Measurements from ENCODE around the gene P3H2.

The P3H2 gene

GRCh38 chr3:190053919-190054672 lies 66.6 kb downstream of the P3H2 start:
- TF ChIP-seq FOXP2 (optimal IDR thresholded peaks at IDR 0.05; ENCODE audit: borderline replicate concordance, extremely low read depth, extremely low read length, insufficient read depth) (no peak), TAF1 (IDR thresholded peaks at IDR 0.05; ENCODE audit: borderline replicate concordance, insufficient read depth, low read length) (no peak), POLR2AphosphoS5 (IDR thresholded peaks at IDR 0.05; ENCODE audit: low read depth, low read length) (no peak), SIN3A (IDR thresholded peaks at IDR 0.05; ENCODE audit: borderline replicate concordance, insufficient read depth, low read length) (no peak)
- TF ChIP-seq, protein P1, sequence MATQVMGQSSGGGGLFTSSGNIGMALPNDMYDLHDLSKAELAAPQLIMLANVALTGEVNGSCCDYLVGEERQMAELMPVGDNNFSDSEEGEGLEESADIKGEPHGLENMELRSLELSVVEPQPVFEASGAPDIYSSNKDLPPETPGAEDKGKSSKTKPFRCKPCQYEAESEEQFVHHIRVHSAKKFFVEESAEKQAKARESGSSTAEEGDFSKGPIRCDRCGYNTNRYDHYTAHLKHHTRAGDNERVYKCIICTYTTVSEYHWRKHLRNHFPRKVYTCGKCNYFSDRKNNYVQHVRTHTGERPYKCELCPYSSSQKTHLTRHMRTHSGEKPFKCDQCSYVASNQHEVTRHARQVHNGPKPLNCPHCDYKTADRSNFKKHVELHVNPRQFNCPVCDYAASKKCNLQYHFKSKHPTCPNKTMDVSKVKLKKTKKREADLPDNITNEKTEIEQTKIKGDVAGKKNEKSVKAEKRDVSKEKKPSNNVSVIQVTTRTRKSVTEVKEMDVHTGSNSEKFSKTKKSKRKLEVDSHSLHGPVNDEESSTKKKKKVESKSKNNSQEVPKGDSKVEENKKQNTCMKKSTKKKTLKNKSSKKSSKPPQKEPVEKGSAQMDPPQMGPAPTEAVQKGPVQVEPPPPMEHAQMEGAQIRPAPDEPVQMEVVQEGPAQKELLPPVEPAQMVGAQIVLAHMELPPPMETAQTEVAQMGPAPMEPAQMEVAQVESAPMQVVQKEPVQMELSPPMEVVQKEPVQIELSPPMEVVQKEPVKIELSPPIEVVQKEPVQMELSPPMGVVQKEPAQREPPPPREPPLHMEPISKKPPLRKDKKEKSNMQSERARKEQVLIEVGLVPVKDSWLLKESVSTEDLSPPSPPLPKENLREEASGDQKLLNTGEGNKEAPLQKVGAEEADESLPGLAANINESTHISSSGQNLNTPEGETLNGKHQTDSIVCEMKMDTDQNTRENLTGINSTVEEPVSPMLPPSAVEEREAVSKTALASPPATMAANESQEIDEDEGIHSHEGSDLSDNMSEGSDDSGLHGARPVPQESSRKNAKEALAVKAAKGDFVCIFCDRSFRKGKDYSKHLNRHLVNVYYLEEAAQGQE (IDR thresholded peaks at IDR 0.05; ENCODE audit: insufficient read depth in 1 of 2, low read depth in 2 of 2, low read length in 2 of 2), result no peak

DNA sequence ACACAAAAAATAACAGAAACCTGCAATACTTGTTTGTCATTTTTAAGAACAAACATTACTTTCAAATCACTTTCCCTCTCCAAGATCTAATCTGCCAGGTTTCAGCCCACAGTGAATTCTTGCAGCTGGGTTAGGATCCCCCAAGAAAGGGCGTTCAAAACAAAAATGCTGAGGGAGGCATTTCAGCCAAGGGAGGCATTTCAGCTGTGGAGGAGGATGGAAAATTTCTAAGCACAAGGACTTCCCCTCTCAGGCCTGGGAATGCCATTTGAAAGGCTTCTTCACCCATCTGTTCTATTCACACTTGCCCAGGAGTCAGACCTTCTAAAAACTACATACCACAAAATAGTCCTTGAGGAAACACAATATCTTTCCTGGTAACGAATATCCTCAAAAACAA lies 69.1 kb downstream of the P3H2 start:
- TF ChIP-seq FOXP2 (optimal IDR thresholded peaks at IDR 0.05; ENCODE audit: borderline replicate concordance, extremely low read depth, extremely low read length, insufficient read depth), result no peak
- no peak for TF ChIP-seq POLR2AphosphoS5 (IDR thresholded peaks at IDR 0.05; ENCODE audit: low read depth, low read length)
- TF ChIP-seq SIN3A (IDR thresholded peaks at IDR 0.05; ENCODE audit: borderline replicate concordance, insufficient read depth, low read length), result no peak
- TF ChIP-seq TAF1 (IDR thresholded peaks at IDR 0.05; ENCODE audit: borderline replicate concordance, insufficient read depth, low read length), result no peak
- TF ChIP-seq, protein P1 (IDR thresholded peaks at IDR 0.05; ENCODE audit: insufficient read depth in 1 of 2, low read depth in 2 of 2, low read length in 2 of 2), result no peak

GRCh38 chr3:190048932-190049441 lies 71.7 kb downstream of the P3H2 start:
- TF ChIP-seq FOXP2 (optimal IDR thresholded peaks at IDR 0.05; ENCODE audit: borderline replicate concordance, extremely low read depth, extremely low read length, insufficient read depth) (no peak), POLR2AphosphoS5 (IDR thresholded peaks at IDR 0.05; ENCODE audit: low read depth, low read length) (no peak), TAF1 (IDR thresholded peaks at IDR 0.05; ENCODE audit: borderline replicate concordance, insufficient read depth, low read length) (no peak), SIN3A (IDR thresholded peaks at IDR 0.05; ENCODE audit: borderline replicate concordance, insufficient read depth, low read length) (no peak)
- TF ChIP-seq, protein P1 (IDR thresholded peaks at IDR 0.05; ENCODE audit: insufficient read depth in 1 of 2, low read depth in 2 of 2, low read length in 2 of 2), result no peak

DNA sequence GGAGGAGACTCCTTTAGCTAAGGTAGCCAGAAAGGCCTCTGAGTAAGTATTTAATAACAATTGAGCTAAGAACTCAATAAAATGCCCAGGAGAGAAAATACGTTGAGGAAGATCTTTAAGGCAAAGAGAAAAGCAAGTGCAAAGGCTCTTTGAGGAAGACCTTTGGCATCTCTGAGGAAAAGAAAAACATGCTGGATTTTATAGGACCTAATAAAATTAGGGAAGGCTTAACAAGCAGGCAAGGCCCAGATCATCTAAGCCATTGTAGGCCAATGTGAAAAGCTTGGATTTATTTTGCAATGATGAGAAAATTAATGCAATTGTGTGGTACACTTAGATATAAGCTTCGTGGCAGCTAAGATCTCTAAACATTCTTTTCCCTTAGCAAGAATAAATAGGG lies 75.7 kb downstream of the P3H2 start:
- TF ChIP-seq POLR2AphosphoS5 (IDR thresholded peaks at IDR 0.05; ENCODE audit: low read depth, low read length) (no peak), FOXP2 (optimal IDR thresholded peaks at IDR 0.05; ENCODE audit: borderline replicate concordance, extremely low read depth, extremely low read length, insufficient read depth) (no peak), SIN3A (IDR thresholded peaks at IDR 0.05; ENCODE audit: borderline replicate concordance, insufficient read depth, low read length) (no peak), TAF1 (IDR thresholded peaks at IDR 0.05; ENCODE audit: borderline replicate concordance, insufficient read depth, low read length) (no peak)
- TF ChIP-seq, protein P1 (IDR thresholded peaks at IDR 0.05; ENCODE audit: insufficient read depth in 1 of 2, low read depth in 2 of 2, low read length in 2 of 2), result no peak

Data from PFSK-1 (cell line).